Medulla oblongata (tissue), 1 donor: ENCODE data around the gene KRTAP27-1.

ENCODE experiments used
- DNase-seq: peaks from one replicate; pipeline ENCODE4 v3.0.0-alpha.2; 2015; ENCODE audit errors: extremely low spot score

Gene KRTAP27-1

GRCh38 chr21:30289215-30289614 lies 48.3 kb downstream of the KRTAP27-1 start, which contains the start of gene KRTAP25-1:
KRTAP25-1 (minus strand) TSS chr21:30289514; CDS start chr21:30289490, 24 bp downstream.
- no peak for DNase-seq
